IPS-NIHi11 (cell line): ENCODE data around the gene FHIT.
"Not testable (repeated sequence)": the region's sequence is repeated elsewhere in the genome, so short reads cannot be mapped to it uniquely, and the experiment has no call there.

Experiments used
- DNase-seq: peaks from one replicate; pipeline ENCODE4 v3.0.0; 2012; ENCODE audit warnings: mixed read lengths, low spot score

The FHIT gene

GRCh38 chr3:61057464-61057863, 193.8 kb downstream of the FHIT start:
- DNase-seq, result no peak

GRCh38 chr3:61055447-61055846, 195.8 kb downstream of the FHIT start:
- no peak for DNase-seq

GRCh38 chr3:61053781-61054496, 197.3 kb downstream of the FHIT start:
- DNase-seq, result no peak

- DNase-seq, result no peak
These were observed 198.4 kb downstream of the FHIT start for GRCh38 chr3:61052851-61053250.

- DNase-seq, result no peak
These were observed 199.6 kb downstream of the FHIT start for GRCh38 chr3:61051666-61052065.

GRCh38 chr3:61045169-61045568, 206.1 kb downstream of the FHIT start:
- not testable (repeated sequence) for DNase-seq

GRCh38 chr3:61043156-61043555, 208.1 kb downstream of the FHIT start:
- DNase-seq, result no peak

GRCh38 chr3:61040618-61041017, 210.6 kb downstream of the FHIT start:
- no peak for DNase-seq

- DNase-seq, result no peak
These were observed 215.7 kb downstream of the FHIT start for GRCh38 chr3:61035573-61035972.

GRCh38 chr3:61032991-61033390, 218.3 kb downstream of the FHIT start:
- DNase-seq, result no peak

GRCh38 chr3:61031503-61031902, 219.7 kb downstream of the FHIT start:
- no peak for DNase-seq

GRCh38 chr3:61030469-61031035, 220.7 kb downstream of the FHIT start:
- DNase-seq, result no peak

GRCh38 chr3:61029194-61029593, 222.1 kb downstream of the FHIT start:
- no peak for DNase-seq

GRCh38 chr3:61018807-61019206, 232.4 kb downstream of the FHIT start:
- no peak for DNase-seq

GRCh38 chr3:61017028-61017427, 234.2 kb downstream of the FHIT start:
- DNase-seq, result not testable (repeated sequence)

GRCh38 chr3:61015859-61016258, 235.4 kb downstream of the FHIT start:
- no peak for DNase-seq

- DNase-seq, result no peak
These were observed 235.8 kb downstream of the FHIT start for GRCh38 chr3:61015408-61015807.

- DNase-seq, result peak; percentile 22
These were observed 242.3 kb downstream of the FHIT start for GRCh38 chr3:61008998-61009380.

GRCh38 chr3:61008153-61008997, 242.9 kb downstream of the FHIT start:
- DNase-seq, result no peak

- DNase-seq, result no peak
These were observed 245.7 kb downstream of the FHIT start for GRCh38 chr3:61005591-61005990.

- no peak for DNase-seq
These were observed 252.4 kb downstream of the FHIT start for GRCh38 chr3:60998858-60999257.

- no peak for DNase-seq
These were observed 258.9 kb downstream of the FHIT start for GRCh38 chr3:60992395-60992794.

- DNase-seq, result no peak
These were observed 260.9 kb downstream of the FHIT start for GRCh38 chr3:60990442-60990730.
